Neural cell (in vitro differentiated cells): Measurements from ENCODE around the gene LSMEM2. TPM values are rescaled to one million over a fixed set of nuclear protein-coding genes. Genes with fewer than 3 reads are reported as not detected.

Source experiments
- H2AFZ ChIP-seq: fragments of 200-600, 300-800 bp; sonication (generic), shearing (Covaris generic); 2 replicates; pipeline ENCODE4 v1.6.0; 2014; ENCODE audit warnings: low read depth, mild to moderate bottlenecking, antibody characterized with exemption, low read length, moderate library complexity
- H3F3A ChIP-seq: fragments of 200-600 bp; shearing (Covaris generic); 2 replicates; pipeline ENCODE4 v1.6.1; 2016; ENCODE audit warnings: mild to moderate bottlenecking, moderate library complexity, mixed read lengths, antibody characterized with exemption, low read length; ENCODE audit not compliant: insufficient read depth, poor library complexity, severe bottlenecking
- H3K27ac ChIP-seq: fragments of 200-600, 300-800 bp; sonication (generic), shearing (Covaris generic); 2 replicates; pipeline ENCODE4 v1.5.1; 2014; ENCODE audit warnings: mild to moderate bottlenecking, low read length, moderate library complexity
- H3K27me3 ChIP-seq: fragments of 300-800, 200-600 bp; sonication (generic), shearing (Covaris generic); 2 replicates; pipeline ENCODE4 v1.6.0; 2014; ENCODE audit warnings: mild to moderate bottlenecking, low read depth, low read length, moderate library complexity; ENCODE audit not compliant: insufficient read depth
- H3K36me3 ChIP-seq: fragments of 300-800, 200-600 bp; sonication (generic), shearing (Covaris generic); 2 replicates; pipeline ENCODE4 v1.5.1; 2014; ENCODE audit warnings: mild to moderate bottlenecking, antibody characterized with exemption, low read length, moderate library complexity; ENCODE audit not compliant: insufficient read depth
- H3K4me2 ChIP-seq: fragments of 300-800, 200-600 bp; sonication (generic), shearing (Covaris generic); 2 replicates; pipeline ENCODE4 v1.6.0; 2014; ENCODE audit warnings: mild to moderate bottlenecking, low read length
- H3K4me3 ChIP-seq: fragments of 300-800, 200-600 bp; sonication (generic), shearing (Covaris generic); 2 replicates; pipeline ENCODE4 v1.5.1; 2014; ENCODE audit warnings: mild to moderate bottlenecking, low read length, moderate library complexity
- H3K79me2 ChIP-seq: fragments of 200-600 bp; shearing (Covaris generic); replicated peaks from 2 replicates; pipeline ENCODE4 v1.6.0; 2014; ENCODE audit warnings: mild to moderate bottlenecking, low read length, moderate library complexity; ENCODE audit not compliant: insufficient read depth
- H3K9ac ChIP-seq: fragments of 300-800, 200-600 bp; sonication (generic), shearing (Covaris generic); 2 replicates; pipeline ENCODE4 v1.6.1; 2016; ENCODE audit warnings: mild to moderate bottlenecking, low read length, mixed read lengths
- H3K9me2 ChIP-seq: fragments of 200-600 bp; shearing (Covaris generic); 2 replicates; pipeline ENCODE4 v1.6.1; 2016; ENCODE audit warnings: mild to moderate bottlenecking, low read length, mixed read lengths; ENCODE audit not compliant: insufficient read depth
- H3K9me3 ChIP-seq: fragments of 200-600, 300-800 bp; sonication (generic), shearing (Covaris generic); 2 replicates; pipeline ENCODE4 v1.6.1; 2016; ENCODE audit warnings: mild to moderate bottlenecking, mixed run types, low read length, moderate library complexity, mixed read lengths
- H4K20me1 ChIP-seq: fragments of 200-600 bp; shearing (Covaris generic); 2 replicates; pipeline ENCODE4 v1.6.1; 2016; ENCODE audit warnings: mild to moderate bottlenecking, mixed run types; ENCODE audit not compliant: insufficient read depth
- EP300 ChIP-seq: fragments of 450-650 bp; conservative IDR thresholded peaks from 2 replicates; pipeline ENCODE4 v1.6.1; 2014; ENCODE audit warnings: antibody characterized with exemption, mild to moderate bottlenecking, moderate library complexity; ENCODE audit not compliant: poor library complexity, severe bottlenecking
- EZH2 ChIP-seq: fragments of 200-600, 300-800 bp; shearing (Covaris generic), sonication (generic); IDR thresholded peaks from 2 replicates; pipeline ENCODE4 v1.6.1; 2014; ENCODE audit warnings: antibody characterized with exemption, low read length, borderline replicate concordance, mild to moderate bottlenecking; ENCODE audit not compliant: insufficient read depth, poor library complexity, severe bottlenecking
- MXI1 ChIP-seq: fragments of 450-650 bp; conservative IDR thresholded peaks from 2 replicates; pipeline ENCODE4 v1.6.1; 2014; ENCODE audit warnings: antibody characterized with exemption, mild to moderate bottlenecking; ENCODE audit not compliant: poor library complexity, severe bottlenecking
- POLR2AphosphoS5 ChIP-seq: IDR thresholded peaks from 2 replicates; pipeline ENCODE4 v1.6.1; 2012
- RAD21 ChIP-seq: fragments of 450-650 bp; conservative IDR thresholded peaks from 2 replicates; pipeline ENCODE4 v1.6.1; 2014; ENCODE audit warnings: antibody characterized with exemption, mild to moderate bottlenecking, moderate library complexity
- SMC3 ChIP-seq: fragments of 450-650 bp; conservative IDR thresholded peaks from 2 replicates; pipeline ENCODE4 v1.6.1; 2014; ENCODE audit warnings: antibody characterized with exemption, mild to moderate bottlenecking, moderate library complexity; ENCODE audit not compliant: poor library complexity
- TAF1 ChIP-seq: IDR thresholded peaks from 2 replicates; pipeline ENCODE4 v1.6.1; 2012; ENCODE audit warnings: low read depth
- polyA plus RNA-seq: library from polyadenylated mRNA; depleted of rRNA; stranded (reverse); fragments of >200 nt; gene quantifications from 2 replicates; pipeline ENCODE4 v1.2.3, GENCODE V29; 2014
- TF ChIP-seq, protein P1 (sequence below): IDR thresholded peaks from 2 replicates; pipeline ENCODE4 v1.6.1; 2012; ENCODE audit warnings: borderline replicate concordance
- TF ChIP-seq, protein P2 (sequence below): fragments of 450-650 bp; IDR thresholded peaks from 2 replicates; pipeline ENCODE4 v1.5.1; 2014; ENCODE audit warnings: antibody characterized with exemption, mild to moderate bottlenecking, moderate library complexity; ENCODE audit not compliant: poor library complexity, severe bottlenecking

The LSMEM2 gene
- polyA plus RNA-seq, 1 donor from 2014 or later = not detected

DNA sequence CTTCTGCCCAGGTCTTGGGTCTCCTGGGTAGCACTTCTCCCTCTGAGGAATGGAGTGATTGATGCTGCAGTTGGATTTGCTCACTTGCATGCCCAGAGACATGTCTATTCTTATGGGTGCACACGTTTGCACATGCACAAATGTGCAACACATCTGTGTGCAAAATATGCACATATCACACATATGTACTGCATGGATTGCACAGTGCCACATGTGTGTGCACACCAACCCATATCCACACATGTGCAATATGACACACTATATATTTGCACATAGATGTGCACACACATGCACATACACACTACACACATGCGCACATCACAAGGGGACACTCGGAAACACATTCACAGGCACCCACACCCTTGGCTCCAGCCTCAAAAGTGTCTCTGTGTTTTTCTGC, 10.6 kb upstream of the LSMEM2 start:
- Histone ChIP-seq H4K20me1 (no peaks in the 10 kb centered on the region), H3K79me2 (no peaks in the 10 kb centered on the region), H3K4me2 (no peak overlapping the region), H3K36me3 (no peaks in the 10 kb centered on the region), H3K9me2 (no peaks in the 10 kb centered on the region), H3K9me3 (no peaks in the 10 kb centered on the region), H3K9ac (no peak overlapping the region), H3K4me3 (no peak overlapping the region), H3K27me3 (no peaks in the 10 kb centered on the region), H3F3A (no peaks in the 10 kb centered on the region), H3K27ac (no peak overlapping the region), H2AFZ (no peak overlapping the region)
- TF ChIP-seq SMC3 (no peak), POLR2AphosphoS5 (no peak), TAF1 (no peak), EZH2 (no peak), MXI1 (no peak), EP300 (no peak), RAD21 (no peak)
- TF ChIP-seq, protein P1, sequence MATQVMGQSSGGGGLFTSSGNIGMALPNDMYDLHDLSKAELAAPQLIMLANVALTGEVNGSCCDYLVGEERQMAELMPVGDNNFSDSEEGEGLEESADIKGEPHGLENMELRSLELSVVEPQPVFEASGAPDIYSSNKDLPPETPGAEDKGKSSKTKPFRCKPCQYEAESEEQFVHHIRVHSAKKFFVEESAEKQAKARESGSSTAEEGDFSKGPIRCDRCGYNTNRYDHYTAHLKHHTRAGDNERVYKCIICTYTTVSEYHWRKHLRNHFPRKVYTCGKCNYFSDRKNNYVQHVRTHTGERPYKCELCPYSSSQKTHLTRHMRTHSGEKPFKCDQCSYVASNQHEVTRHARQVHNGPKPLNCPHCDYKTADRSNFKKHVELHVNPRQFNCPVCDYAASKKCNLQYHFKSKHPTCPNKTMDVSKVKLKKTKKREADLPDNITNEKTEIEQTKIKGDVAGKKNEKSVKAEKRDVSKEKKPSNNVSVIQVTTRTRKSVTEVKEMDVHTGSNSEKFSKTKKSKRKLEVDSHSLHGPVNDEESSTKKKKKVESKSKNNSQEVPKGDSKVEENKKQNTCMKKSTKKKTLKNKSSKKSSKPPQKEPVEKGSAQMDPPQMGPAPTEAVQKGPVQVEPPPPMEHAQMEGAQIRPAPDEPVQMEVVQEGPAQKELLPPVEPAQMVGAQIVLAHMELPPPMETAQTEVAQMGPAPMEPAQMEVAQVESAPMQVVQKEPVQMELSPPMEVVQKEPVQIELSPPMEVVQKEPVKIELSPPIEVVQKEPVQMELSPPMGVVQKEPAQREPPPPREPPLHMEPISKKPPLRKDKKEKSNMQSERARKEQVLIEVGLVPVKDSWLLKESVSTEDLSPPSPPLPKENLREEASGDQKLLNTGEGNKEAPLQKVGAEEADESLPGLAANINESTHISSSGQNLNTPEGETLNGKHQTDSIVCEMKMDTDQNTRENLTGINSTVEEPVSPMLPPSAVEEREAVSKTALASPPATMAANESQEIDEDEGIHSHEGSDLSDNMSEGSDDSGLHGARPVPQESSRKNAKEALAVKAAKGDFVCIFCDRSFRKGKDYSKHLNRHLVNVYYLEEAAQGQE = no peak
- TF ChIP-seq, protein P2, sequence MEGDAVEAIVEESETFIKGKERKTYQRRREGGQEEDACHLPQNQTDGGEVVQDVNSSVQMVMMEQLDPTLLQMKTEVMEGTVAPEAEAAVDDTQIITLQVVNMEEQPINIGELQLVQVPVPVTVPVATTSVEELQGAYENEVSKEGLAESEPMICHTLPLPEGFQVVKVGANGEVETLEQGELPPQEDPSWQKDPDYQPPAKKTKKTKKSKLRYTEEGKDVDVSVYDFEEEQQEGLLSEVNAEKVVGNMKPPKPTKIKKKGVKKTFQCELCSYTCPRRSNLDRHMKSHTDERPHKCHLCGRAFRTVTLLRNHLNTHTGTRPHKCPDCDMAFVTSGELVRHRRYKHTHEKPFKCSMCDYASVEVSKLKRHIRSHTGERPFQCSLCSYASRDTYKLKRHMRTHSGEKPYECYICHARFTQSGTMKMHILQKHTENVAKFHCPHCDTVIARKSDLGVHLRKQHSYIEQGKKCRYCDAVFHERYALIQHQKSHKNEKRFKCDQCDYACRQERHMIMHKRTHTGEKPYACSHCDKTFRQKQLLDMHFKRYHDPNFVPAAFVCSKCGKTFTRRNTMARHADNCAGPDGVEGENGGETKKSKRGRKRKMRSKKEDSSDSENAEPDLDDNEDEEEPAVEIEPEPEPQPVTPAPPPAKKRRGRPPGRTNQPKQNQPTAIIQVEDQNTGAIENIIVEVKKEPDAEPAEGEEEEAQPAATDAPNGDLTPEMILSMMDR = no peak

GRCh38 chr3:50268703-50269451, 10.0 kb upstream of the LSMEM2 start, which contains the start of gene SEMA3B:
Gene SEMA3B (plus strand): TSS chr3:50269147. CDS start chr3:50269241, 94 bp downstream.
- Histone ChIP-seq H3F3A (no peaks in the 10 kb centered on the region), H3K79me2 (no peaks in the 10 kb centered on the region), H3K9me3 (no peaks in the 10 kb centered on the region), H3K27ac (no peak within 1 kb of the TSS), H3K4me2 (no peak within 1 kb of the TSS), H2AFZ (no peak within 1 kb of the TSS), H3K36me3 (no peaks in the 10 kb centered on the region), H3K9ac (no peak within 1 kb of the TSS), H3K4me3 (no peak within 1 kb of the TSS), H3K9me2 (no peaks in the 10 kb centered on the region), H4K20me1 (no peaks in the 10 kb centered on the region), H3K27me3 (peaks cover under 1% of the 10 kb centered on the region)
- TF ChIP-seq TAF1 = no peak
- no peak for TF ChIP-seq EZH2
- no peak for TF ChIP-seq POLR2AphosphoS5
- TF ChIP-seq EP300 = no peak
- no peak for TF ChIP-seq MXI1
- no peak for TF ChIP-seq RAD21
- TF ChIP-seq, protein P2 = no peak
- TF ChIP-seq SMC3 = no peak
- TF ChIP-seq, protein P1 = no peak
